ENCODE measurements around the gene CARTPT. TPM values are rescaled to one million over a fixed set of nuclear protein-coding genes. Genes with fewer than 3 reads are reported as not detected.

The CARTPT gene
- total and polyA plus RNA-seq, 10 of the 15 experiments (the other 5 are each of a cell fraction or from before 2014, with no cell fraction given), result not detected

- ChIA-PET RAD21 (ENCODE audit: unreplicated experiment) (no interaction called here), SMC1A (ENCODE audit: uncharacterized antibody, unreplicated experiment) (no interaction called here), CTCF (no interaction called here), POLR2A (no interaction called here)
- WGBS (ENCODE audit: insufficient coverage, insufficient replicate concordance, low lambda C conversion rate, missing lambda C conversion rate), result 12% methylated on average over 2 of the region's 2 CpGs
- no peak for TF ChIP-seq POLR2AphosphoS5 (IDR thresholded peaks at IDR 0.05; ENCODE audit: low read length)
- TF ChIP-seq JUND (IDR thresholded peaks at IDR 0.05; ENCODE audit: low read depth, low read length), result no peak
- no peak for TF ChIP-seq HDAC2 (IDR thresholded peaks at IDR 0.05)
- TF ChIP-seq CUX1 (IDR thresholded peaks at IDR 0.05; ENCODE audit: insufficient replicate concordance, low read depth, low read length), result no peak
- TF ChIP-seq PAX8 (IDR thresholded peaks at IDR 0.05), result no peak
- H3K36me3 ChIP-seq (ENCODE audit: control insufficient read depth in 2 of 2, insufficient read depth in 2 of 2, low read length in 1 of 2), result no peaks in the 10 kb centered on the region
- no peak overlapping the region for H3K9ac ChIP-seq (ENCODE audit: control insufficient read depth, insufficient read depth, low read length)
- H3K79me2 ChIP-seq (ENCODE audit: control insufficient read depth, insufficient read depth, low read length), result no peaks in the 10 kb centered on the region
- ATAC-seq (no peak), FAIRE-seq (no peak), DNase-seq (ENCODE audit: low read depth, low spot score) (no peak)
- H3K4me1 ChIP-seq (ENCODE audit: control insufficient read depth, insufficient read depth, low read length), result no peaks in the 10 kb centered on the region
- intact Hi-C loops (cut with micrococcal nuclease; ENCODE audit: unreplicated experiment), result no loop called here
- H3K27me3 ChIP-seq (replicated peaks in 1 of 2; ENCODE audit: control insufficient read depth in 2 of 2, insufficient read depth in 2 of 2, low read length in 1 of 2), result peaks cover 0 to 10% of the 10 kb centered on the region in 2 experiments; a peak in 3 of 4 replicates
- H3K4me2 ChIP-seq (ENCODE audit: control insufficient read depth, insufficient read depth), result no peak overlapping the region
- H4K20me1 ChIP-seq (ENCODE audit: control insufficient read depth, insufficient read depth), result no peaks in the 10 kb centered on the region
- no peak overlapping the region for H2AFZ ChIP-seq (ENCODE audit: control insufficient read depth, low read depth, low read length)
- no peak overlapping the region for H3K27ac ChIP-seq (ENCODE audit: control insufficient read depth, insufficient read depth)
- no peak overlapping the region for H3K4me3 ChIP-seq
- no TSS peak for BruUV-seq (replicated peaks)
- in situ Hi-C loops (cut with MboI), result no loop called here
- H3K9me3 ChIP-seq (replicated peaks; ENCODE audit: control insufficient read depth, insufficient read depth, low read length), result no peaks in the 10 kb centered on the region
These were observed 4.2 kb upstream of the CARTPT start for GRCh38 chr5:71714911-71715310.

All from GM12878 (cell line).